ENCODE data around the gene CHTF18. TPM values are rescaled to one million over a fixed set of nuclear protein-coding genes. Genes with fewer than 3 reads are reported as not detected.
A peak's percentile ranks its signal among the peaks of the same experiment; 100 is the strongest.

Gene CHTF18
- total and polyA plus RNA-seq, 9 of the 15 experiments (the other 6 are each of a cell fraction or from before 2014, with no cell fraction given) = 2.5 to 123 (median 17.0) TPM

GRCh38 chr16:844638-845350, 56.4 kb downstream of the CHTF18 start:
- POLR2A ChIA-PET = interaction anchor here (0.6 kb wide), 1 partner anchor 194 kb away, joined by 3 read pairs; no protein-coding TSS in a partner anchor
- ATAC-seq (no peak), DNase-seq (ENCODE audit: extremely low read depth in 1 of 4, low spot score in 3 of 4) (no peak), FAIRE-seq (no peak)
- Histone ChIP-seq H3K9me1 (ENCODE audit: control insufficient read depth, insufficient read depth, low read length) (no peaks in the 10 kb centered on the region), H2AFZ (ENCODE audit: low read depth, low read length) (no peak overlapping the region), H3K4me1 (replicated peaks in 1 of 2; ENCODE audit: control insufficient read depth in 2 of 2, insufficient read depth in 2 of 2, low read length in 2 of 2) (peaks cover 0 to 61% of the 10 kb centered on the region in 2 experiments; a peak in 2 of 5 replicates), H3K36me3 (ENCODE audit: control insufficient read depth, insufficient read depth, low read length) (no peaks in the 10 kb centered on the region), H3K4me2 (ENCODE audit: insufficient read depth, low read length) (no peak overlapping the region), H3K79me2 (ENCODE audit: control insufficient read depth, insufficient read depth, low read length) (no peaks in the 10 kb centered on the region), H3K27ac (ENCODE audit: extremely low read depth, low read depth, low read length) (no peak overlapping the region), H3K9ac (ENCODE audit: insufficient read depth in 1 of 2, low read depth in 2 of 2, low read length in 2 of 2) (peak overlapping the region in 1 of 2 experiments; percentile 35; a peak in 1 of 4 replicates), H3K27me3 (ENCODE audit: control insufficient read depth in 2 of 2, insufficient read depth in 2 of 2, low read length in 2 of 2) (peaks cover 41 to 93% of the 10 kb centered on the region in 2 experiments), H3K4me3 (no peak overlapping the region), H3K9me3 (replicated peaks; ENCODE audit: control insufficient read depth, insufficient read depth, low read depth, low read length) (no peaks in the 10 kb centered on the region), H4K20me1 (replicated peaks; ENCODE audit: control insufficient read depth, insufficient read depth, low read length) (no peaks in the 10 kb centered on the region)
- BruUV-seq (replicated peaks) = no TSS peak
- CTCF ChIA-PET (ENCODE audit: low intra/inter-chr PET ratio) = no interaction called here
- intact Hi-C loops (cut with micrococcal nuclease) (no loop called here), in situ Hi-C loops (cut with MboI) (no loop called here)
- 14% methylated on average over 46 of the region's 48 CpGs for WGBS (ENCODE audit: insufficient coverage, low coverage, missing lambda C conversion rate)
- TF ChIP-seq TCF15 (CRISPR knock-in tag; IDR thresholded peaks at IDR 0.05) (no peak), MGA (IDR thresholded peaks at IDR 0.05) (peak; percentile 11; the same call in 1 of the 2 replicates), ZBTB49 (CRISPR knock-in tag; IDR thresholded peaks at IDR 0.05; ENCODE audit: borderline replicate concordance) (no peak)
